ENCODE measurements around the gene NR2F1.
"Not testable (repeated sequence)": the region's sequence is repeated elsewhere in the genome, so short reads cannot be mapped to it uniquely, and the experiment has no call there.

The NR2F1 gene

DNA sequence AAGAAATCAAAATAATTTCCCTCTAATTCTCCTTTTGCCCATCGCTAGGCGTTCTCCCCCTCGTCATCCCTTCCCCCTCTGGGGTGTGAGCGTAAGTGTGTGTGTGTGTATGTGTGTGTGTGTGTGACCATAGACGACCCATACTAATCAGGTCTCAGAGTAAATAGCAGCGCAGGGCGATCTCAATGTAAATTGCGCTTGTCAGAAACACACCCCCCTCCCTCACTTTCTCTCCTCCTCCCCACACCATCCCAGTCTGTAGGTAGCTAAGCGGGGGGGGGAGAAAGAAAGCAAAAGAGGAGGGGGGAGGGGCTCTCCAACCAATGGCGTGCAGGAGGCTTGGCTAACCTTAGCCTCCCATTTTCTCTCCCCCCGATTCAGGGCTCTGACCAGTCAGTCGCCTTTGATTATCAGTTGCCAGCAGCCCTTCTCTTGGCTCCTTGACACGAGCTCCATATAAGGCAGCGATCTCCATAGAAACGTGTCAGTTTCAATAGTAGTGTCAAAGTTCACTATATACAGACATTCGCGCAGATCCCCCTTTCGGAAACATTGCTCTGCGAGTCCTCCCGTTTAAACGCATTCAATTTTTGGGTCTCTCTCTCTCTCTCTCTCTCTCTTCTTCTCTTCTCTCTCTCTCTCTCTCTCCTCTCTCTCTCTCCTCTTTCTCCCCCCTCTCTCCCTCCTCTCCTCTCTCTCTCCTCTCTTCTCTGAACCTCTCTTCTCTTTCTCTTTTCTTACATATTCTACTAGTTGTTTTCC, at the start of gene NR2F1:
Gene NR2F1, plus strand, starts transcription at position 546 of the 762 bp plus-strand sequence. CDS start 1,802 bp downstream, outside the sequence.
- Histone ChIP-seq H3K27me3 (replicated peaks; ENCODE audit: control insufficient read depth, insufficient read depth, low read length) (no peaks in the 10 kb centered on the region; the same call in none of the 2 replicates), H3K36me3 (ENCODE audit: control insufficient read depth, insufficient read depth, low read length) (no peaks in the 10 kb centered on the region), H3K4me3 (replicated peaks; ENCODE audit: low read depth, low read length) (peak within 1 kb of the TSS; percentile 51)
- TF ChIP-seq, protein P1, sequence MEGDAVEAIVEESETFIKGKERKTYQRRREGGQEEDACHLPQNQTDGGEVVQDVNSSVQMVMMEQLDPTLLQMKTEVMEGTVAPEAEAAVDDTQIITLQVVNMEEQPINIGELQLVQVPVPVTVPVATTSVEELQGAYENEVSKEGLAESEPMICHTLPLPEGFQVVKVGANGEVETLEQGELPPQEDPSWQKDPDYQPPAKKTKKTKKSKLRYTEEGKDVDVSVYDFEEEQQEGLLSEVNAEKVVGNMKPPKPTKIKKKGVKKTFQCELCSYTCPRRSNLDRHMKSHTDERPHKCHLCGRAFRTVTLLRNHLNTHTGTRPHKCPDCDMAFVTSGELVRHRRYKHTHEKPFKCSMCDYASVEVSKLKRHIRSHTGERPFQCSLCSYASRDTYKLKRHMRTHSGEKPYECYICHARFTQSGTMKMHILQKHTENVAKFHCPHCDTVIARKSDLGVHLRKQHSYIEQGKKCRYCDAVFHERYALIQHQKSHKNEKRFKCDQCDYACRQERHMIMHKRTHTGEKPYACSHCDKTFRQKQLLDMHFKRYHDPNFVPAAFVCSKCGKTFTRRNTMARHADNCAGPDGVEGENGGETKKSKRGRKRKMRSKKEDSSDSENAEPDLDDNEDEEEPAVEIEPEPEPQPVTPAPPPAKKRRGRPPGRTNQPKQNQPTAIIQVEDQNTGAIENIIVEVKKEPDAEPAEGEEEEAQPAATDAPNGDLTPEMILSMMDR (IDR thresholded peaks at IDR 0.05; ENCODE audit: insufficient read depth, low read length, poor library complexity, severe bottlenecking) = no peak
- no peak for DNase-seq (ENCODE audit: extremely low read depth, insufficient read length)

DNA sequence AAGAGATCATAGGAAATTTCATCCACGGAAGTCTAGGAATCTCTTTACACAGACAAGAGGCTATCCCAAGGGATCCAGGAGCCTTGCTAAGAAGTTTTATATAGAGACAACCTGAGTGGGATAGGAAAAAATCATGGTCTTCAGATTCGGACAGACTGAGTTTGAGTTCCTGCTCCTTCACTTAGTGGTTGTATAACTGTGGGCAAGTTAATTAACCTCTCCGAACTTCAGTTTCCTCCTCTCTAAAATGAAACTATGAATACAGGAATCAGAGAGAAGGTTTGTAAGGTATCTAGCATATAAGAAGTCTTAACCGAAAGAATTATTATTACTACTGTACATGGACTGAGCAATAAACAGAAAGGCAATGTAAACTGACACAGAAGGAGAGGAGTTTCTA, 37.1 kb upstream of the NR2F1 start:
- no peak for DNase-seq (ENCODE audit: extremely low read depth, insufficient read length)
- no peaks in the 10 kb centered on the region for H3K36me3 ChIP-seq (ENCODE audit: control insufficient read depth, insufficient read depth, low read length)
- H3K27me3 ChIP-seq (replicated peaks; ENCODE audit: control insufficient read depth, insufficient read depth, low read length) = no peaks in the 10 kb centered on the region
- TF ChIP-seq, protein P1 (IDR thresholded peaks at IDR 0.05; ENCODE audit: insufficient read depth, low read length, poor library complexity, severe bottlenecking) = no peak
- no peak overlapping the region for H3K4me3 ChIP-seq (replicated peaks; ENCODE audit: low read depth, low read length)

DNA sequence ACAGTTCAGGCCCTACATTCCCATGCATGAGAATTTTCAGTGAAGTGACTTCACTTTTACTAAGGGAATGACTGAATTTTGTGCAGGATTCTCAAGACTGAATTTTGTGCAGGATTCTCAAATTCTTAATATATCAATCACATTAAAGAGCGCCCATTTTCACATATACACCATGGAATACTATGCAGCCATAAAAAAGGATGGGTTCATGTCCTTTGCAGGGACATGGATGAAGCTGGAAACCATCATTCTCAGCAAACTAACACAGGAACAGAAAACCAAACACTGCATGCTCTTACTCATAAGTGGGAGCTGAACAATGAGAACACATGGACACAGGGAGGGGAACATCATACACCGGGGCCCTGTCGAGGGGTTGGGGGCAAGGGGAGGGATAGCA, 33.4 kb upstream of the NR2F1 start:
- H3K4me3 ChIP-seq (replicated peaks; ENCODE audit: low read depth, low read length); DNase-seq (ENCODE audit: extremely low read depth, insufficient read length); H3K27me3 ChIP-seq (replicated peaks; ENCODE audit: control insufficient read depth, insufficient read depth, low read length); H3K36me3 ChIP-seq (ENCODE audit: control insufficient read depth, insufficient read depth, low read length): not testable (repeated sequence)

DNA sequence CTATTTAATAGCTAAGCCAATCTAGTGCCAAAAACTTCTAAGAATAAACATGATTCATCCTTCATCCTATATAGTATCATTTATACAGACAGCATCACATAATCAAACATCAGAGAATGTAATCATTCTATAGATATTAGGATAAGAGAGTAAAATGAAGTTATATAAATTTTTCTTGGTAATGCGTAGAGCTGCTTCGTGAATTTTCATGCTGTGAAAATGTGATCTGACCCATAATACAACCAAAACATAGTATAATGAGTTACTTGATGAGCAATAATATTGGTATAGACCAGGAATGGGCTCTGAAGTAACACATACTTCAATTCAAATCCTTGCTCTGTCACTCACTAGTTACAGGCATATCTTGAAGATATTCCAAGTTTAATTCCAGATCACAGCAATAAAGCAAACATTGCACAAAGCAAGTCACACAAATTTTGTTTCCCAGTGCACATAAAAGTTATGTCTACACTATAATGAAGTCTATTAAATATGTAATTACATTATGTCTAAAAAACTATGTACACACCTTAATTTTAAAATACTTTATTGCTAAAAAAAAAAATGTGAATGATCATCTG, 25.9 kb upstream of the NR2F1 start:
- DNase-seq (ENCODE audit: extremely low read depth, insufficient read length) = no peak
- TF ChIP-seq, protein P1 (IDR thresholded peaks at IDR 0.05; ENCODE audit: insufficient read depth, low read length, poor library complexity, severe bottlenecking) = no peak
- Histone ChIP-seq H3K36me3 (ENCODE audit: control insufficient read depth, insufficient read depth, low read length) (no peaks in the 10 kb centered on the region), H3K27me3 (replicated peaks; ENCODE audit: control insufficient read depth, insufficient read depth, low read length) (no peaks in the 10 kb centered on the region), H3K4me3 (replicated peaks; ENCODE audit: low read depth, low read length) (no peak overlapping the region)

DNA sequence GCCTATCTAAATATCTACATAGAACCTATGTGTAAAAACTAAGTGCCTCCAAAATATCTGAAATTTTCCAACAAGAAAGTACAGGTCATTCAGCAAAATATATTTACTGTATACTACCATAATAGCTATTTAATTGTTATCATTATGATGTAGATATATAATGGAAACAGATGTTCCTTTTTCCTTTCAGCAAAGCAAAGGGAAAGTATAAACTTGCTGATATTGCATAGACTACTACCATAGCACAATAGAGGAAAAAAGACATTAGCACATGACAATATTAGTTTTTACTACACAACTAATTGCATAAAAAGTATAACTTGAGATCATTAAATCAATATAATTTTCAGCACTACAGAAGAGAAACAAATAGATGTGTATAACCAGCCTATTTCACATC, 16.9 kb upstream of the NR2F1 start:
- TF ChIP-seq, protein P1 (IDR thresholded peaks at IDR 0.05; ENCODE audit: insufficient read depth, low read length, poor library complexity, severe bottlenecking) = no peak
- no peaks in the 10 kb centered on the region; the same call in 1 of the 2 replicates for H3K27me3 ChIP-seq (replicated peaks; ENCODE audit: control insufficient read depth, insufficient read depth, low read length)
- no peaks in the 10 kb centered on the region for H3K36me3 ChIP-seq (ENCODE audit: control insufficient read depth, insufficient read depth, low read length)
- DNase-seq (ENCODE audit: extremely low read depth, insufficient read length) = no peak
- H3K4me3 ChIP-seq (replicated peaks; ENCODE audit: low read depth, low read length) = no peak overlapping the region

DNA sequence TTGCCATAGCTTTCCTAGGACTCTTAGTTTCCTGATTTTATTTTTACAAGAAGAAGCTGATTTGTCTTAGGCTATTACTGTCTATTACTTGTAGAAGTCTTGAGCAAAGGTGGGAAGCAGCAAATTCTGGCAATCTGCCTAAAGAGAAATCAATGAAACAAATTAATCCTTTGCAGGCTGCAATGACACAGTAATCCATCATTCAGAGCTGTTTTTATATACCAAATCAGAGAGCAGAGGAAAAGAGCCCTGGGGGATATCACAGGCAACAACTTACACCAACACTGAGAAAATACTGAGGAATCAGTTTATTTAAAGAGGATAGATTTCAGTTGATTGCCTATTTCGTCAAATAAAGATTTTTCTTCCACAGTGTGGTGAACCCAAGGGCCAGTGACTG, 15.6 kb upstream of the NR2F1 start:
- no peak for DNase-seq (ENCODE audit: extremely low read depth, insufficient read length)
- no peaks in the 10 kb centered on the region for H3K36me3 ChIP-seq (ENCODE audit: control insufficient read depth, insufficient read depth, low read length)
- TF ChIP-seq, protein P1 (IDR thresholded peaks at IDR 0.05; ENCODE audit: insufficient read depth, low read length, poor library complexity, severe bottlenecking) = no peak
- no peak overlapping the region for H3K4me3 ChIP-seq (replicated peaks; ENCODE audit: low read depth, low read length)
- H3K27me3 ChIP-seq (replicated peaks; ENCODE audit: control insufficient read depth, insufficient read depth, low read length) = no peaks in the 10 kb centered on the region; the same call in 1 of the 2 replicates

Measured in GM06990 (cell line).